Endothelial cell (in vitro differentiated cells): ENCODE results near the gene ABCA6. TPM values are rescaled to one million over a fixed set of nuclear protein-coding genes. Genes with fewer than 3 reads are reported as not detected.
A peak's percentile ranks its signal among the peaks of the same experiment; 100 is the strongest.
"Not testable (repeated sequence)": the region's sequence is repeated elsewhere in the genome, so short reads cannot be mapped to it uniquely, and the experiment has no call there.

Source experiments
- DNase-seq: peaks from one replicate; pipeline ENCODE4 v3.0.0; 2021; ENCODE audit warnings: low spot score
- H3K27ac Mint-ChIP-seq: one replicate; pipeline ENCODE4 v1.8.0; 2021; ENCODE audit warnings: mixed read lengths, inconsistent platforms; ENCODE audit not compliant: unreplicated experiment
- H3K27me3 Mint-ChIP-seq: one replicate; pipeline ENCODE4 v1.8.0; 2021; ENCODE audit warnings: mild to moderate bottlenecking, moderate library complexity, mixed read lengths, inconsistent platforms; ENCODE audit not compliant: unreplicated experiment
- H3K36me3 Mint-ChIP-seq: one replicate; pipeline ENCODE4 v1.8.0; 2021; ENCODE audit warnings: mild to moderate bottlenecking, low read depth, mixed read lengths, inconsistent platforms; ENCODE audit not compliant: unreplicated experiment
- H3K4me1 Mint-ChIP-seq: one replicate; pipeline ENCODE4 v1.8.0; 2021; ENCODE audit warnings: mild to moderate bottlenecking, mixed read lengths, inconsistent platforms; ENCODE audit not compliant: unreplicated experiment
- H3K4me3 Mint-ChIP-seq: one replicate; pipeline ENCODE4 v1.8.0; 2021; ENCODE audit warnings: mild to moderate bottlenecking, mixed read lengths, inconsistent platforms; ENCODE audit not compliant: unreplicated experiment
- H3K9me3 Mint-ChIP-seq: one replicate; pipeline ENCODE4 v1.8.0; 2021; ENCODE audit warnings: mixed read lengths, inconsistent platforms; ENCODE audit not compliant: unreplicated experiment
- CTCF ChIP-seq: fragments of 200-600 bp; sonication (generic); IDR thresholded peaks from one replicate; pipeline ENCODE4 v1.5.0; 2021; ENCODE audit warnings: antibody characterized with exemption; ENCODE audit not compliant: unreplicated experiment
- total RNA-seq: library from RNA; stranded (reverse); fragmentation: NEBNext Ultra II Directional; extraction: Animal tissue kit (Norgen Biotek cat#: 25700); gene quantifications from one replicate; pipeline ENCODE4 v1.2.1, GENCODE V29; 2021; ENCODE audit not compliant: unreplicated experiment

ABCA6 gene
- total RNA-seq, 1 donor from 2014 or later, result 0.38 TPM

GRCh38 chr17:69075823-69076222, 65.9 kb downstream of the ABCA6 start:
- no peak overlapping the region for H3K4me3 Mint-ChIP-seq
- TF ChIP-seq CTCF, result no peak
- peaks cover 3% of the 10 kb centered on the region for H3K27me3 Mint-ChIP-seq
- peaks cover 5% of the 10 kb centered on the region for H3K36me3 Mint-ChIP-seq
- DNase-seq, result no peak
- H3K27ac Mint-ChIP-seq, result no peak overlapping the region
- no peaks in the 10 kb centered on the region for H3K9me3 Mint-ChIP-seq
- peaks cover 11% of the 10 kb centered on the region for H3K4me1 Mint-ChIP-seq

GRCh38 chr17:69073392-69073791, 68.3 kb downstream of the ABCA6 start:
- not testable (repeated sequence) for H3K27me3 Mint-ChIP-seq, H3K36me3 Mint-ChIP-seq, H3K27ac Mint-ChIP-seq, H3K9me3 Mint-ChIP-seq, DNase-seq
- Mint-ChIP-seq H3K4me3 (peak overlapping the region; percentile 21), H3K4me1 (peaks cover 12% of the 10 kb centered on the region)

- DNase-seq, H3K36me3 Mint-ChIP-seq, H3K27me3 Mint-ChIP-seq, H3K27ac Mint-ChIP-seq, H3K9me3 Mint-ChIP-seq: not testable (repeated sequence)
- Mint-ChIP-seq H3K4me3 (peak overlapping the region; percentile 21), H3K4me1 (peaks cover 18% of the 10 kb centered on the region)
These were observed 68.9 kb downstream of the ABCA6 start for GRCh38 chr17:69072803-69073256.

GRCh38 chr17:69071233-69071586, 70.5 kb downstream of the ABCA6 start:
- H3K36me3 Mint-ChIP-seq, H3K4me3 Mint-ChIP-seq, H3K9me3 Mint-ChIP-seq, H3K27ac Mint-ChIP-seq, H3K27me3 Mint-ChIP-seq, DNase-seq: not testable (repeated sequence)
- peaks cover 29% of the 10 kb centered on the region for H3K4me1 Mint-ChIP-seq

- peaks cover 29% of the 10 kb centered on the region for H3K4me1 Mint-ChIP-seq
- not testable (repeated sequence) for H3K9me3 Mint-ChIP-seq, H3K4me3 Mint-ChIP-seq, H3K27me3 Mint-ChIP-seq, H3K27ac Mint-ChIP-seq, H3K36me3 Mint-ChIP-seq, DNase-seq
These were observed 71.1 kb downstream of the ABCA6 start for GRCh38 chr17:69070378-69071232.

GRCh38 chr17:69069226-69069750, 72.4 kb downstream of the ABCA6 start:
- DNase-seq, result no peak
- H3K27ac Mint-ChIP-seq, result no peak overlapping the region
- no peak overlapping the region for H3K4me3 Mint-ChIP-seq
- no peaks in the 10 kb centered on the region for H3K9me3 Mint-ChIP-seq
- peaks cover 2% of the 10 kb centered on the region for H3K27me3 Mint-ChIP-seq
- H3K4me1 Mint-ChIP-seq, result peaks cover 29% of the 10 kb centered on the region
- H3K36me3 Mint-ChIP-seq, result peaks cover 5% of the 10 kb centered on the region
- TF ChIP-seq CTCF, result no peak
